ENCODE results near the gene JARID2. TPM values are rescaled to one million over a fixed set of nuclear protein-coding genes. Genes with fewer than 3 reads are reported as not detected.

JARID2 gene
- total and polyA plus RNA-seq, 9 of the 15 experiments (the other 6 are each of a cell fraction or from before 2014, with no cell fraction given), result 5.0 to 29.0 (median 15.6) TPM

DNA sequence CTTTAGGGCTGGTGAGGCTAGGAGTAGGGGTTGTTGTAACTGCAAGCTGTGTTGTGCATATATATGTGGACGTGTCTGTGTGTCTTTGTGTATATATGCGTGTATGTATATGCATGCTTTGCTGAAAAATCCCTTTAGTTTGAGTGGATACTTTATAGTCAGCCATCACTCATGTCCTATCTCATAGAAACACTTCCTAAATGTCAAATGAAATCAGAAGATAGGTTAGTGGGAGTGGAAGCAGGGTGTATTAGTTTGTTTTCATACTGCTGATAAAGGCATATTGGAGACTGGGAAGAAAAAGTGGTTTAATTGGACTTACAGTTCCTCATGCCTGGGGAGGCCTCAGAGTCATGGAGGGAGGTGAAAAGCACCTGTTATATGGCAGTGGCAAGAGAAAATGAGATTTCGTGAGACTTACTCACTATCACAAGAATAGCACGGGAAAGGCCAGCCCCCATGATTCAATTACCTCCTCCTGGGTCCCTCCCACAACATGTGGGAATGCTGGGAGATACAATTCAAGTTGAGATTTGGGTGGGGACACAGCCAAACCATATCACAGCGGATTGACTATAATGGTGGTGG lies 131.1 kb downstream of the JARID2 start (continued):
- TF ChIP-seq TCF3 (CRISPR knock-in tag; IDR thresholded peaks at IDR 0.05) (peak; percentile 83), GTF2F1 (IDR thresholded peaks at IDR 0.05; ENCODE audit: low read depth, low read length) (no peak), MTA2 (IDR thresholded peaks at IDR 0.05; ENCODE audit: low read depth) (peak; percentile 34; the same call in 1 of the 2 replicates), ARID2 (IDR thresholded peaks at IDR 0.05) (no peak), ZNF3 (CRISPR knock-in tag; IDR thresholded peaks at IDR 0.05) (no peak), ILF3 (IDR thresholded peaks at IDR 0.05; ENCODE audit: borderline replicate concordance) (no peak), SETDB1 (IDR thresholded peaks at IDR 0.05; ENCODE audit: low read length) (no peak), PTTG1 (tag; IDR thresholded peaks at IDR 0.05; ENCODE audit: low read depth) (no peak), TARDBP (IDR thresholded peaks at IDR 0.05) (no peak), SAP30 (IDR thresholded peaks at IDR 0.05; ENCODE audit: borderline replicate concordance, insufficient read depth, low read depth, low read length, poor library complexity, severe bottlenecking) (no peak), EWSR1 (IDR thresholded peaks at IDR 0.05; ENCODE audit: borderline replicate concordance, low read depth, partially characterized antibody) (no peak), ETV5 (CRISPR knock-in tag; IDR thresholded peaks at IDR 0.05; ENCODE audit: low read depth) (no peak), SIRT6 (IDR thresholded peaks at IDR 0.05; ENCODE audit: low read depth, low read length) (no peak), PML (IDR thresholded peaks at IDR 0.05; ENCODE audit: low read length) (no peak), EGR1 (conservative IDR thresholded peaks at IDR 0.05) (no peak), THAP7 (CRISPR knock-in tag; IDR thresholded peaks at IDR 0.05) (no peak), RBM14 (IDR thresholded peaks at IDR 0.05; ENCODE audit: borderline replicate concordance, insufficient read depth, low read depth, low read length) (no peak), HSF4 (CRISPR knock-in tag; IDR thresholded peaks at IDR 0.05; ENCODE audit: borderline replicate concordance) (no peak), KLF1 (tag; IDR thresholded peaks at IDR 0.05) (no peak), KLF13 (tag; IDR thresholded peaks at IDR 0.05; ENCODE audit: borderline replicate concordance, low read depth) (no peak), ELF2 (CRISPR knock-in tag; IDR thresholded peaks at IDR 0.05) (no peak), TEAD2 (tag; IDR thresholded peaks at IDR 0.05) (no peak), CBX8 (IDR thresholded peaks at IDR 0.05; ENCODE audit: borderline replicate concordance, extremely low read depth, low read depth, low read length, poor library complexity, severe bottlenecking) (no peak)
- TF ChIP-seq, protein P1, sequence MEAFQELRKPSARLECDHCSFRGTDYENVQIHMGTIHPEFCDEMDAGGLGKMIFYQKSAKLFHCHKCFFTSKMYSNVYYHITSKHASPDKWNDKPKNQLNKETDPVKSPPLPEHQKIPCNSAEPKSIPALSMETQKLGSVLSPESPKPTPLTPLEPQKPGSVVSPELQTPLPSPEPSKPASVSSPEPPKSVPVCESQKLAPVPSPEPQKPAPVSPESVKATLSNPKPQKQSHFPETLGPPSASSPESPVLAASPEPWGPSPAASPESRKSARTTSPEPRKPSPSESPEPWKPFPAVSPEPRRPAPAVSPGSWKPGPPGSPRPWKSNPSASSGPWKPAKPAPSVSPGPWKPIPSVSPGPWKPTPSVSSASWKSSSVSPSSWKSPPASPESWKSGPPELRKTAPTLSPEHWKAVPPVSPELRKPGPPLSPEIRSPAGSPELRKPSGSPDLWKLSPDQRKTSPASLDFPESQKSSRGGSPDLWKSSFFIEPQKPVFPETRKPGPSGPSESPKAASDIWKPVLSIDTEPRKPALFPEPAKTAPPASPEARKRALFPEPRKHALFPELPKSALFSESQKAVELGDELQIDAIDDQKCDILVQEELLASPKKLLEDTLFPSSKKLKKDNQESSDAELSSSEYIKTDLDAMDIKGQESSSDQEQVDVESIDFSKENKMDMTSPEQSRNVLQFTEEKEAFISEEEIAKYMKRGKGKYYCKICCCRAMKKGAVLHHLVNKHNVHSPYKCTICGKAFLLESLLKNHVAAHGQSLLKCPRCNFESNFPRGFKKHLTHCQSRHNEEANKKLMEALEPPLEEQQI (IDR thresholded peaks at IDR 0.05), result peak; percentile 79; the same call in 1 of the 2 replicates
- TF ChIP-seq, protein P2, sequence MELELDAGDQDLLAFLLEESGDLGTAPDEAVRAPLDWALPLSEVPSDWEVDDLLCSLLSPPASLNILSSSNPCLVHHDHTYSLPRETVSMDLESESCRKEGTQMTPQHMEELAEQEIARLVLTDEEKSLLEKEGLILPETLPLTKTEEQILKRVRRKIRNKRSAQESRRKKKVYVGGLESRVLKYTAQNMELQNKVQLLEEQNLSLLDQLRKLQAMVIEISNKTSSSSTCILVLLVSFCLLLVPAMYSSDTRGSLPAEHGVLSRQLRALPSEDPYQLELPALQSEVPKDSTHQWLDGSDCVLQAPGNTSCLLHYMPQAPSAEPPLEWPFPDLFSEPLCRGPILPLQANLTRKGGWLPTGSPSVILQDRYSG (tag; conservative IDR thresholded peaks at IDR 0.05; ENCODE audit: low read depth), result no peak

Data from K562 (cell line).